ENCODE results near the gene DDTL. TPM values are rescaled to one million over a fixed set of nuclear protein-coding genes. Genes with fewer than 3 reads are reported as not detected.
"Not testable (repeated sequence)": the region's sequence is repeated elsewhere in the genome, so short reads cannot be mapped to it uniquely, and the experiment has no call there.

Gene DDTL
- under 1 TPM in 3 of 4 donors, not detected in 1; 0.65 to 0.94 (median 0.88) TPM for total RNA-seq

DNA sequence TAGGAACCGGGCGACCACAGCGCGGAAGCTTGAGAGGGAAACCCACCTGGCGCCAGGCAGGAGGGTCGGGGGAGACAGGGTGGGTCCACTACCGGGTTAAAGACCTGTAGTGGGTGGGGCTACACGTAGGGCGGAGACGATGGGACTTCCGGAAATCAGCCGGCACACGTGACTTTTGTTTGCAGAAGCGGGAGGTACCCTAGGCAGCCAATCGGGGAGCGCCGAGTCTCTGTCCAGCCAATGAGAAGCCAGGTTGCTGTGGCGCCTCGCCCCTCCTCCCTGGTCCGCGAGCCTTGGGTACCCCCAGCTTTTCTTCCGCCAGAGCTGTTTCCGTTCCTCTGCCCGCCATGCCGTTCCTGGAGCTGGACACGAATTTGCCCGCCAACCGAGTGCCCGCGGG lies at the start of gene DDTL:
Gene DDTL (plus strand): TSS at position 321 of the 400 bp plus-strand sequence. CDS start 27 bp downstream, at position 348.
- TF ChIP-seq, protein P1, sequence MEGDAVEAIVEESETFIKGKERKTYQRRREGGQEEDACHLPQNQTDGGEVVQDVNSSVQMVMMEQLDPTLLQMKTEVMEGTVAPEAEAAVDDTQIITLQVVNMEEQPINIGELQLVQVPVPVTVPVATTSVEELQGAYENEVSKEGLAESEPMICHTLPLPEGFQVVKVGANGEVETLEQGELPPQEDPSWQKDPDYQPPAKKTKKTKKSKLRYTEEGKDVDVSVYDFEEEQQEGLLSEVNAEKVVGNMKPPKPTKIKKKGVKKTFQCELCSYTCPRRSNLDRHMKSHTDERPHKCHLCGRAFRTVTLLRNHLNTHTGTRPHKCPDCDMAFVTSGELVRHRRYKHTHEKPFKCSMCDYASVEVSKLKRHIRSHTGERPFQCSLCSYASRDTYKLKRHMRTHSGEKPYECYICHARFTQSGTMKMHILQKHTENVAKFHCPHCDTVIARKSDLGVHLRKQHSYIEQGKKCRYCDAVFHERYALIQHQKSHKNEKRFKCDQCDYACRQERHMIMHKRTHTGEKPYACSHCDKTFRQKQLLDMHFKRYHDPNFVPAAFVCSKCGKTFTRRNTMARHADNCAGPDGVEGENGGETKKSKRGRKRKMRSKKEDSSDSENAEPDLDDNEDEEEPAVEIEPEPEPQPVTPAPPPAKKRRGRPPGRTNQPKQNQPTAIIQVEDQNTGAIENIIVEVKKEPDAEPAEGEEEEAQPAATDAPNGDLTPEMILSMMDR (IDR thresholded peaks at IDR 0.05; ENCODE audit: low read depth), result not testable (repeated sequence)

- TF ChIP-seq, protein P1 (IDR thresholded peaks at IDR 0.05; ENCODE audit: low read depth), result no peak
These were observed 43.8 kb upstream of the DDTL start for GRCh38 chr22:23922921-23923320.

DNA sequence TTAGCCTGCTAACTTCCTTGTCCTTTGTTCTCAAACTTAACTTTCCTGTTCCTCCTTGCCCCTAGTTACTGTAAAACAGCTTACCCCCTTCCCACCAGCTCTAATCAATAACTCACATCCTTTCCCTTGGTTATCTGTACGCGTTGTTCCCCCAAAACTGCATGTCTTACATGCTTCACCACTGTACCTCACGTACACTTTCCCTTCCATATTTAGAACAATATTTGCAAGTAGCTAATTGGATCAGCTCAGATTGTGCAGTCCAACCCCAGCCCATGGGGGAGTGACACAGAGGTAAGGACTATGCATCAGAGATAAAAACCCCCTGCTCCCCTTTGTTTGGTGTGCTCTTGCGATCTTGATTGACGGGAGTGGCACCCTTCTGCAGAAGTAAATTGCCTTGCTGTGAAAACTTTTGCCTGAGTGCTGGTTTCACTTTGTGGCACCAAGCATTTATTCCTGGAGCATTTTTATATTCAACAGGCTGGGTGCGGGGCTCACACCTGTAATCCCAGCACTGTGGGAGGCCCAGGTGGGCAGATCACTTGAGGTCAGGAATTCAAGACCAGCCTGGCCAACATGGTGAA lies 41.6 kb upstream of the DDTL start:
- TF ChIP-seq, protein P1 (IDR thresholded peaks at IDR 0.05; ENCODE audit: low read depth), result no peak

DNA sequence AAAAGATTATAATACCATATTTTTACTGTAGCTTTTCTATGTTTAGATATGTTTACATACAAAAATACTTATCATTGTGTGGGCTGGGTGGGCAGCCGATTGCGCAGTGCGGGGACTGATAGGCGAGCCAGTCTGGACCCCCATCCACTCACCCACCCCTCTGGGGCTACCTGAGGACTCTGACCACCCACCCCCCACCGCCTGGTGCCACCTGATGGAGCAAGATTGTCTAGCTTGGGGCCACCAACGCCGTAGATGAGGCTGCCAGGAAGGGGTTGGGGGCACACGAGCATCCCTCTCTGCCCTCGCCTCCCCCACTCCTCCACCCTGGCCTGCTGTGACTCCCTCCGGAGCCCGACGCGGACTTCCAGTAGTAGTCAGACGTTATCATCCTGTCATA lies 40.1 kb upstream of the DDTL start:
- TF ChIP-seq, protein P1 (IDR thresholded peaks at IDR 0.05; ENCODE audit: low read depth), result no peak

- TF ChIP-seq, protein P1 (IDR thresholded peaks at IDR 0.05; ENCODE audit: low read depth), result no peak
These were observed 28.2 kb upstream of the DDTL start for GRCh38 chr22:23938328-23939016.

DNA sequence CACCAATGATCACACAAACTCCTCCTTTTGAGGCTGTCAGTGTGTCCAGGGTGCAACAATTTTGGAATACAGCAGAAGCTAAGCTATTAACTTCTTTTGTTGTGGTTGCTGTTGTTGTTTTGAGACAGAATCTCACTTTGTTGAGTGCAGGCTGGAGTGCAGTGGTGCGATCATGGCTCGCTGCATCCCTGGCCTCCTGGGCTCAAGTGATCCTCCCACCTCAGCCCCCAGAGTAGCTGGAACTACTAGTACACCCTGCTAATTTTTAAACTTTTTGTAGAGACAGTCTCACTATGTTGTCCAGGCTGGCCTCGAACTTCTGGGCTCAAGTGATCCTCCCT lies 27.7 kb upstream of the DDTL start:
- TF ChIP-seq, protein P1 (IDR thresholded peaks at IDR 0.05; ENCODE audit: low read depth), result no peak

- TF ChIP-seq, protein P1 (IDR thresholded peaks at IDR 0.05; ENCODE audit: low read depth), result not testable (repeated sequence)
These were observed 5.5 kb upstream of the DDTL start, which contains the start of gene GSTT2B for GRCh38 chr22:23961084-23961771. Gene GSTT2B, minus strand, starts transcription at chr22:23961195. Its CDS starts 64 bp downstream, at chr22:23961131.
